ENCODE data around the gene CBFA2T3.
"Not testable (repeated sequence)": the region's sequence is repeated elsewhere in the genome, so short reads cannot be mapped to it uniquely, and the experiment has no call there.

CBFA2T3 gene

DNA sequence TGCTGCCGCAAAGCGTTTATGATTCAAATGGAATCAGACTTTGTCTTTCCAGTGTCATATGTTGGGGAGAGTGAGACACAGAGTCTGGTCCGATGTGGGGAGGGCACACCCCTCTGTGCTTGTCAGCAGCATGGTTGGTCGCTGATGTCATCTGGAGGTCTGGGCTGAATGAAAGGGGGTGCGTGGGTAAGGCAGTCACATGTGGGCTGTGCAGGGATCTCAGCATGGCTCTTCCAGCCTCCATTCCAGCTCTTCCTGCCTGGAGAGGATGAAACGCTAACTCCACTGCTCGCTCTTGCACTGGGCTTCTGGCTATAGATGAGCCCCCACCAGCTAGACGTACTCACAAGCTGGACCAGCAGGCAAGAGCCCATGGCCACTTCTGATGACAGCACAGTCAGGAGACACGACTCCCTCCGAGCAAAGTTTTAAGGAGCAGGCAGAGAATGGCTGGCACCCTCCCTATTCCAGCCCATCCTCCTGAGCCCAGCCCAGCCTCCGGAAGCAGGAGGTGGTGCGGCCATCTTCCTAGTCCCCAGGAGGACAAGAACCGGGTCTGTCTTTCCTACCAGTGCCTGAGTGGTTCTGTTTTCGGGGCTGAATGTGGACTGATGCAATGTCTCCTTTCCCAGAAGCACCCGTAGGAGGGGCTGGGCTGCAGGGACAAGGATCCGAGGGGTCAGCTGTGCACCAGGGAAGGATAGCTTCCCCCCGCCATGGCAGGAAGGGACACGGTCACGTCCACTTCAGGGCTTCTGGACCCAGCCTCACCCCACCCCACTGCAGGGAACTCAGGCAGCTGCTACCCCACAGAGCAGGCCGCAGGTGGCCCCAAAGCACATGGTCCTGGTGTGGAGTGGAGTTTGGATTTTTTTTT, 41.5 kb upstream of the CBFA2T3 start:
- Histone ChIP-seq H3K27ac (ENCODE audit: low read length) (no peak overlapping the region), H3K36me3 (replicated peaks; ENCODE audit: low read depth, low read length) (no peaks in the 10 kb centered on the region), H3K9me3 (ENCODE audit: insufficient read depth, low read length) (no peaks in the 10 kb centered on the region), H2AFZ (ENCODE audit: low read depth, low read length) (no peak overlapping the region), H4K20me1 (ENCODE audit: insufficient read depth, low read length) (no peaks in the 10 kb centered on the region), H3K4me2 (ENCODE audit: low read length) (no peak overlapping the region), H3K4me1 (ENCODE audit: low read length) (peaks cover 7% of the 10 kb centered on the region; the same call in 1 of the 2 replicates), H3K9ac (ENCODE audit: low read length) (no peak overlapping the region), H3K4me3 (ENCODE audit: low read length) (no peak overlapping the region), H3K79me2 (ENCODE audit: low read length) (no peaks in the 10 kb centered on the region), H3K27me3 (ENCODE audit: low read depth, low read length) (peaks cover 18% of the 10 kb centered on the region)
- no peak for TF ChIP-seq EZH2phosphoT487 (IDR thresholded peaks at IDR 0.05; ENCODE audit: low read depth)
- TF ChIP-seq, protein P1, sequence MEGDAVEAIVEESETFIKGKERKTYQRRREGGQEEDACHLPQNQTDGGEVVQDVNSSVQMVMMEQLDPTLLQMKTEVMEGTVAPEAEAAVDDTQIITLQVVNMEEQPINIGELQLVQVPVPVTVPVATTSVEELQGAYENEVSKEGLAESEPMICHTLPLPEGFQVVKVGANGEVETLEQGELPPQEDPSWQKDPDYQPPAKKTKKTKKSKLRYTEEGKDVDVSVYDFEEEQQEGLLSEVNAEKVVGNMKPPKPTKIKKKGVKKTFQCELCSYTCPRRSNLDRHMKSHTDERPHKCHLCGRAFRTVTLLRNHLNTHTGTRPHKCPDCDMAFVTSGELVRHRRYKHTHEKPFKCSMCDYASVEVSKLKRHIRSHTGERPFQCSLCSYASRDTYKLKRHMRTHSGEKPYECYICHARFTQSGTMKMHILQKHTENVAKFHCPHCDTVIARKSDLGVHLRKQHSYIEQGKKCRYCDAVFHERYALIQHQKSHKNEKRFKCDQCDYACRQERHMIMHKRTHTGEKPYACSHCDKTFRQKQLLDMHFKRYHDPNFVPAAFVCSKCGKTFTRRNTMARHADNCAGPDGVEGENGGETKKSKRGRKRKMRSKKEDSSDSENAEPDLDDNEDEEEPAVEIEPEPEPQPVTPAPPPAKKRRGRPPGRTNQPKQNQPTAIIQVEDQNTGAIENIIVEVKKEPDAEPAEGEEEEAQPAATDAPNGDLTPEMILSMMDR (IDR thresholded peaks at IDR 0.05; ENCODE audit: low read depth, low read length): no peak

DNA sequence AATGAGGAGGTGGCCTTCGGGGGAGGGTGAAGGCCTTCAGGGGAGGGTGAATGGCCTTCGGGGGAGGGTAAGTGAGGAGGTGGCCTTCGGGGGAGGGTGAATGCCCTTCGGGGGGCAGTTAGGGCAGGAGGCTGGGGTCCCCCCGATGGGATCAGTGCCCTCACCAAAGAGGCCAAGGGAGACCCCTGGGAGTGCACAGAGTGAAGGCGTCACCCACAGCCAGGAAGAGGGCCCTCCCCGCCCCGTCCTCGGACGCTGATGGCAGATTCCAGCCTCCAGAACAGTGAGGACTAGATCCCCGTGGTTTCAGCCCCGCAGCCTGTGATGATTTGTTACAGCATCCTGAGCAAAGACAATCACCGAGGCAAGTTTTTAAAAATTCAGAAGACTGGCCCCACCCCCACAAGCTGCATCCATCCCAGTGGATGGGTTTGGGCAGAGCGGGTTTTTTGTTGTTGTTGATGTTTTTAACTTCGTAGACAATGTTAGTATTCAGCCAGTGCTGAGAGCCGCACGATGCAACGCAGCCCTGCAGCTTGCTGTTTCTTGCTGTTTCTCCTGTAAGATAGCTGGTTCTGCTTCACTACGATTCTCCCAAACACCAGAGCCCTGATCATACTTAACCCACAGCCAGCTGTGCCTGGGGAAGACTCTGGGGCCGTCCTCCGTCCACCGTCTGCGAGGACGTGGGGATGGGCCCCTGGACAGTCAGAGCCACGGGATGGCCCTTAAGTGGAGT, 40.7 kb upstream of the CBFA2T3 start:
- Histone ChIP-seq H3K4me1 (ENCODE audit: low read length) (peaks cover 7% of the 10 kb centered on the region; the same call in 1 of the 2 replicates), H3K9me3 (ENCODE audit: insufficient read depth, low read length) (no peaks in the 10 kb centered on the region), H3K4me2 (ENCODE audit: low read length) (no peak overlapping the region), H3K27ac (ENCODE audit: low read length) (no peak overlapping the region), H4K20me1 (ENCODE audit: insufficient read depth, low read length) (no peaks in the 10 kb centered on the region), H3K79me2 (ENCODE audit: low read length) (no peaks in the 10 kb centered on the region), H3K9ac (ENCODE audit: low read length) (no peak overlapping the region), H3K4me3 (ENCODE audit: low read length) (no peak overlapping the region), H3K36me3 (replicated peaks; ENCODE audit: low read depth, low read length) (no peaks in the 10 kb centered on the region), H3K27me3 (ENCODE audit: low read depth, low read length) (peaks cover 22% of the 10 kb centered on the region), H2AFZ (ENCODE audit: low read depth, low read length) (no peak overlapping the region)
- TF ChIP-seq, protein P1 (IDR thresholded peaks at IDR 0.05; ENCODE audit: low read depth, low read length): no peak
- TF ChIP-seq EZH2phosphoT487 (IDR thresholded peaks at IDR 0.05; ENCODE audit: low read depth): no peak

DNA sequence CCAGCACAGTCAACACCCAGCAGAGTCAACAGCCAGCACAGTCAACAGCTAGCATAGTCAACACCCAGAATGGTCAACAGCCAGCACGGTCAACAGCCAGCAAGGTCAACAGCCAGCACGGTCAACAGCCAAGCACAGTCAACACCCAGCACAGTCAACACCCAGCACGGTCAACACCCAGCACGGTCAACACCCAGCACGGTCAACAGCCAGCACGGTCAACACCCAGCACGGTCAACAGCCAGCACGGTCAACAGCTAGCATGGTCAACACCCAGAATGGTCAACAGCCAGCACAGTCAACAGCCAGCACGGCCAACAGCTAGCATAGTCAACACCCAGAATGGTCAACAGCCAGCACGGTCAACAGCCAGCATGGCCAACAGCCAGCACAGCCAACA, 39.6 kb upstream of the CBFA2T3 start:
- H3K9ac ChIP-seq (ENCODE audit: low read length); H3K27ac ChIP-seq (ENCODE audit: low read length); H3K4me1 ChIP-seq (ENCODE audit: low read length); H3K4me3 ChIP-seq (ENCODE audit: low read length); H4K20me1 ChIP-seq (ENCODE audit: insufficient read depth, low read length); H3K79me2 ChIP-seq (ENCODE audit: low read length); H2AFZ ChIP-seq (ENCODE audit: low read depth, low read length); H3K36me3 ChIP-seq (replicated peaks; ENCODE audit: low read depth, low read length); H3K4me2 ChIP-seq (ENCODE audit: low read length); H3K9me3 ChIP-seq (ENCODE audit: insufficient read depth, low read length): not testable (repeated sequence)
- peaks cover 22% of the 10 kb centered on the region for H3K27me3 ChIP-seq (ENCODE audit: low read depth, low read length)

DNA sequence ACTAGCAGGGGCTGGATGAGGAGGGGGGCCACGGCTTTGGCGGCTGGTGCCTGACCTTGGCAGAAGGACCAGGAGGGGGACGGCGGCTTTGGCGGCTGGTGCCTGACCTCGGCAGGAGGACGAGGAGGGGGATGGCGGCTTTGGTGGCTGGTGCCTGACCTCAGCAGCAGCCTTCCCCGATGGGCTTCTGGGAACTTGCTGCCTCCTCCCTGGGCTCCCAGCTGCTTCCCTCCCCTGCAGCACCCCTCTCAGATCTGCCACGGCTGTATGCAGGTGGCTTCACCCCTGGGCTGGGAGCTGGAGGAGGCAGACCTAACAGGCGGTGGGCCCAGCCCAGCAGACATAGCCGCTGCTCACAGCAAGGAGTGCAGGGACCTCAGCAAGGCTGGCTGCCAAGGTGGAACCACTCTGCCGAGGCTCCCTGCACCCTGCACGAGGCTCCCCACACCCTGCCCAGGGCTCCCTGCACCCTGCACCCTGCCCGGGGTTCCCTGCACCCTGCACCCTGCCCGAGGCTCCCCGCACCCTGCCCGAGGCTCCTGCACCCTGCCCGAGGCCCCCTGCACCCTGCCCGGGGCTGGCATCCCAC, 38.4 kb upstream of the CBFA2T3 start:
- H3K4me2 ChIP-seq (ENCODE audit: low read length): no peak overlapping the region
- peaks cover 5% of the 10 kb centered on the region; the same call in 1 of the 2 replicates for H3K4me1 ChIP-seq (ENCODE audit: low read length)
- H3K9ac ChIP-seq (ENCODE audit: low read length): no peak overlapping the region
- H3K27me3 ChIP-seq (ENCODE audit: low read depth, low read length): peaks cover 13% of the 10 kb centered on the region; the same call in 1 of the 2 replicates
- no peaks in the 10 kb centered on the region for H3K9me3 ChIP-seq (ENCODE audit: insufficient read depth, low read length)
- H3K36me3 ChIP-seq (replicated peaks; ENCODE audit: low read depth, low read length): no peaks in the 10 kb centered on the region
- H4K20me1 ChIP-seq (ENCODE audit: insufficient read depth, low read length): no peaks in the 10 kb centered on the region
- no peak for TF ChIP-seq EZH2phosphoT487 (IDR thresholded peaks at IDR 0.05; ENCODE audit: low read depth)
- TF ChIP-seq, protein P1 (IDR thresholded peaks at IDR 0.05; ENCODE audit: low read depth, low read length): no peak
- no peak overlapping the region for H2AFZ ChIP-seq (ENCODE audit: low read depth, low read length)
- no peak overlapping the region for H3K4me3 ChIP-seq (ENCODE audit: low read length)
- H3K27ac ChIP-seq (ENCODE audit: low read length): no peak overlapping the region
- no peaks in the 10 kb centered on the region for H3K79me2 ChIP-seq (ENCODE audit: low read length)
